CD4-positive, alpha-beta T cell (primary cell): ENCODE measurements around the gene MPZL3. TPM values are rescaled to one million over a fixed set of nuclear protein-coding genes. Genes with fewer than 3 reads are reported as not detected.
A peak's percentile ranks its signal among the peaks of the same experiment; 100 is the strongest.

ENCODE experiments used
- ATAC-seq: fragments of 200-7000 bp; cut with Tn5 transposase; one replicate; pipeline ENCODE4 v1.10.0; 2022; ENCODE audit warnings: mild to moderate bottlenecking; ENCODE audit not compliant: poor library complexity
- CTCF ChIA-PET: fragments of 350-600 bp; sonication (Branson Sonifier 250); formaldehyde crosslinking; loops from one replicate; lab custom pipeline; 2021; ENCODE audit warnings: antibody characterized with exemption, inconsistent platforms; lab: Charles Lee
- POLR2A ChIA-PET: fragments of 350-600 bp; sonication (Branson Sonifier 250); formaldehyde crosslinking; loops from one replicate; lab custom pipeline; 2021; ENCODE audit warnings: antibody characterized with exemption, inconsistent platforms; lab: Charles Lee
- DNase-seq, 14 experiments: peaks; one replicate each; pipeline ENCODE4 v3.0.0-alpha.2; 2013 to 2020; ENCODE audit warnings: mixed read lengths in 2 of 14
- H3K27ac ChIP-seq, 2 donors: one replicate each; pipeline versions ENCODE4 v1.5.1 to v1.7.0; 2013; ENCODE audit warnings: low read length in 2 of 2, low read depth in 1 of 2, mild to moderate bottlenecking in 1 of 2
- H3K27me3 ChIP-seq, 2 experiments: 1 replicate in 1 of 2; 2 replicates in 1 of 2; pipeline versions ENCODE4 v1.6.1 to v1.7.0; 2013; ENCODE audit warnings: low read length in 2 of 2, control low read depth in 1 of 2, mild to moderate bottlenecking in 1 of 2, moderate library complexity in 1 of 2; ENCODE audit not compliant: insufficient read depth in 2 of 2, control insufficient read depth in 1 of 2
- H3K36me3 ChIP-seq: one replicate; pipeline ENCODE4 v1.6.1; 2013; ENCODE audit warnings: low read length, control low read depth; ENCODE audit not compliant: insufficient read depth
- H3K4me1 ChIP-seq: one replicate; pipeline ENCODE4 v1.6.1; 2013; ENCODE audit warnings: low read length, control low read depth; ENCODE audit not compliant: insufficient read depth
- H3K4me3 ChIP-seq: one replicate; pipeline ENCODE4 v1.5.1; 2013; ENCODE audit warnings: mild to moderate bottlenecking, low read length, moderate library complexity
- H3K9me3 ChIP-seq, 2 experiments: 1 replicate in 1 of 2; 2 replicates in 1 of 2; pipeline versions ENCODE4 v1.6.1 to v1.7.0; 2013; ENCODE audit warnings: low read length in 2 of 2, mild to moderate bottlenecking in 2 of 2, control low read depth in 1 of 2, moderate library complexity in 1 of 2; ENCODE audit not compliant: control insufficient read depth in 1 of 2, insufficient read depth in 1 of 2
- H3K27ac Mint-ChIP-seq: one replicate; pipeline ENCODE4 v1.8.0; 2020; ENCODE audit warnings: mixed read lengths
- H3K27me3 Mint-ChIP-seq: one replicate; pipeline ENCODE4 v1.8.0; 2021; ENCODE audit warnings: mixed read lengths
- H3K36me3 Mint-ChIP-seq: one replicate; pipeline ENCODE4 v1.8.0; 2021; ENCODE audit warnings: low read depth, mixed read lengths
- H3K4me1 Mint-ChIP-seq: one replicate; pipeline ENCODE4 v1.8.0; 2021; ENCODE audit warnings: low read depth, mixed read lengths
- H3K4me3 Mint-ChIP-seq: one replicate; pipeline ENCODE4 v1.8.0; 2020; ENCODE audit warnings: mild to moderate bottlenecking, mixed read lengths
- H3K9me3 Mint-ChIP-seq: one replicate; pipeline ENCODE4 v1.8.0; 2020; ENCODE audit warnings: mixed read lengths
- intact Hi-C, 2 experiments: fragments of 100-400 bp; cut with DNase I in 1 of 2; cut with micrococcal nuclease in 1 of 2; formaldehyde crosslinking; loops; one replicate each; pipeline versions ENCODE4 v1.15.1 to v1.9.0; 2023 to 2025; cut with DNase I, micrococcal nuclease
- total RNA-seq, 174 experiments: library from RNA in 2 of 174; stranded (reverse) in 2 of 174; gene quantifications; one replicate each; pipeline ENCODE4 v1.2.3 and lab custom pipeline; 2021 to 2026
- TF ChIP-seq, protein P1 (sequence below): fragments of 200-600 bp; IDR thresholded peaks from one replicate; pipeline ENCODE4 v1.8.0; 2022; ENCODE audit warnings: antibody characterized with exemption, mild to moderate bottlenecking

Gene MPZL3
- total RNA-seq, 2 experiments from 2014 or later, result 29.0 to 30.2 TPM

DNA sequence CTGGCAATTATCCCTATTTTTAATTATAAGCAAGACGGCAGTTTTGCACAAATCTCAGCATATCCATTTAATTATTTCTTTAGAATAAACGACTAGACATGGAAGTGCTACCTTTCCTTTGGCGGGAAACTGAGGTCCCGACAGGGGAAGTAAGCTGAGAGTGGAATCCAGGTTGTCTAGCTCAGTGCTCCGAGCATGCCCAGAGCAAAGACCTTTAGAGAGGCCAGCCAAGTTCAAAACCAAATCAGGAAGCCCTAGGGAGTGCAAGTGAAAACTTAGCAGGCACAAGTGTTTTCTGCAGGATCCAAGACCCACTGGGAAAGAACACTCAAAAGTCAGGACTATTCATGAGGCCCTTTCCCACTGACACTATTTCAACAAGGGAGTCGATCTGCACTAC lies 53.0 kb downstream of the MPZL3 start:
- POLR2A ChIA-PET, result interaction anchor here (0.6 to 2.2 kb wide), 13 partner anchors 9 to 147 kb away, joined by 3 to 13 read pairs (median 4); partner anchors contain the start of genes CD3E, CD3G, JAML and MPZL3
- Mint-ChIP-seq H3K4me1 (peaks cover 11% of the 10 kb centered on the region), H3K4me3 (no peak overlapping the region), H3K36me3 (peaks cover 55% of the 10 kb centered on the region), H3K9me3 (no peaks in the 10 kb centered on the region), H3K27ac (peak overlapping the region; percentile 52), H3K27me3 (no peaks in the 10 kb centered on the region)
- DNase-seq, result no peak
- Histone ChIP-seq H3K9me3 (no peaks in the 10 kb centered on the region), H3K27me3 (no peaks in the 10 kb centered on the region), H3K4me1 (peaks cover 51% of the 10 kb centered on the region), H3K27ac (no peak overlapping the region), H3K4me3 (no peak overlapping the region), H3K36me3 (peaks cover 56% of the 10 kb centered on the region)
- TF ChIP-seq, protein P1, sequence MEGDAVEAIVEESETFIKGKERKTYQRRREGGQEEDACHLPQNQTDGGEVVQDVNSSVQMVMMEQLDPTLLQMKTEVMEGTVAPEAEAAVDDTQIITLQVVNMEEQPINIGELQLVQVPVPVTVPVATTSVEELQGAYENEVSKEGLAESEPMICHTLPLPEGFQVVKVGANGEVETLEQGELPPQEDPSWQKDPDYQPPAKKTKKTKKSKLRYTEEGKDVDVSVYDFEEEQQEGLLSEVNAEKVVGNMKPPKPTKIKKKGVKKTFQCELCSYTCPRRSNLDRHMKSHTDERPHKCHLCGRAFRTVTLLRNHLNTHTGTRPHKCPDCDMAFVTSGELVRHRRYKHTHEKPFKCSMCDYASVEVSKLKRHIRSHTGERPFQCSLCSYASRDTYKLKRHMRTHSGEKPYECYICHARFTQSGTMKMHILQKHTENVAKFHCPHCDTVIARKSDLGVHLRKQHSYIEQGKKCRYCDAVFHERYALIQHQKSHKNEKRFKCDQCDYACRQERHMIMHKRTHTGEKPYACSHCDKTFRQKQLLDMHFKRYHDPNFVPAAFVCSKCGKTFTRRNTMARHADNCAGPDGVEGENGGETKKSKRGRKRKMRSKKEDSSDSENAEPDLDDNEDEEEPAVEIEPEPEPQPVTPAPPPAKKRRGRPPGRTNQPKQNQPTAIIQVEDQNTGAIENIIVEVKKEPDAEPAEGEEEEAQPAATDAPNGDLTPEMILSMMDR, result no peak
- CTCF ChIA-PET, result interaction anchor here (0.6 to 2.3 kb wide), 46 partner anchors 10 to 392 kb away, joined by 3 to 31 read pairs (median 5); partner anchors contain the start of genes ATP5MG, CD3E, JAML and MPZL2
- ATAC-seq, result no peak
- intact Hi-C loops, result loop anchor here (2.0 to 5.0 kb wide), 2 partner anchors 154 to 288 kb away; no protein-coding TSS in a partner anchor

DNA sequence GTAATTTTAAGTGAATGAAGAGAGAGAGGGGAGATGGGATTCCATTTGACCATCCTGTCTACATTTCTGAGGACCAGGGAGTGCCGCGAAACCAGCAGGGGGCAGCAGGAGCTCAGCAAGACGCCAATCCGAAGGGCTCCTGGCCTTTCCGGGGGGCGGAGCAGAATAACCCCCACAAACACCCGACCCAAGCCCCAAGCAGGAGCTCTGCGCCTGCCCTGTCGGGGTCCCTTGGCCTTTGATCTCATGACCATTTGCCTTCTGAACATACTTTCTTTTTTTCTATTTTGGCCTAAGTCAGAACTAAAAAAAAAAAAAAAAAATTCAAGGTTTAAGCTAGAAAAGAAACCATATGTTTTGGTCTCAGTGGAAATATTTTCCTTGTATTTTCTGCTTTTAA lies 53.8 kb downstream of the MPZL3 start:
- Histone ChIP-seq H3K27ac (peak overlapping the region; percentile 3), H3K4me3 (no peak overlapping the region), H3K36me3 (peaks cover 60% of the 10 kb centered on the region), H3K9me3 (no peaks in the 10 kb centered on the region), H3K27me3 (no peaks in the 10 kb centered on the region), H3K4me1 (peaks cover 43% of the 10 kb centered on the region)
- ChIA-PET CTCF (interaction anchor here (0.6 to 2.3 kb wide), 54 partner anchors 9 to 391 kb away, joined by 3 to 31 read pairs (median 5); partner anchors contain the start of genes ATP5MG, CD3D, CD3E and JAML), POLR2A (interaction anchor here (0.6 to 2.2 kb wide), 19 partner anchors 10 to 316 kb away, joined by 3 to 13 read pairs (median 4); partner anchors contain the start of genes CD3E, CD3G, JAML and MPZL3)
- Mint-ChIP-seq H3K36me3 (peaks cover 62% of the 10 kb centered on the region), H3K4me1 (peaks cover 11% of the 10 kb centered on the region), H3K9me3 (no peaks in the 10 kb centered on the region), H3K27me3 (no peaks in the 10 kb centered on the region), H3K4me3 (no peak overlapping the region), H3K27ac (peak overlapping the region; percentile 52)
- intact Hi-C loops, result loop anchor here (1.0 to 5.0 kb wide), 4 partner anchors 93 to 290 kb away; no protein-coding TSS in a partner anchor
- TF ChIP-seq, protein P1, result peak; percentile 92
- ATAC-seq (peak; percentile 38), DNase-seq (peak; percentile 73 to 90 (median 80))

DNA sequence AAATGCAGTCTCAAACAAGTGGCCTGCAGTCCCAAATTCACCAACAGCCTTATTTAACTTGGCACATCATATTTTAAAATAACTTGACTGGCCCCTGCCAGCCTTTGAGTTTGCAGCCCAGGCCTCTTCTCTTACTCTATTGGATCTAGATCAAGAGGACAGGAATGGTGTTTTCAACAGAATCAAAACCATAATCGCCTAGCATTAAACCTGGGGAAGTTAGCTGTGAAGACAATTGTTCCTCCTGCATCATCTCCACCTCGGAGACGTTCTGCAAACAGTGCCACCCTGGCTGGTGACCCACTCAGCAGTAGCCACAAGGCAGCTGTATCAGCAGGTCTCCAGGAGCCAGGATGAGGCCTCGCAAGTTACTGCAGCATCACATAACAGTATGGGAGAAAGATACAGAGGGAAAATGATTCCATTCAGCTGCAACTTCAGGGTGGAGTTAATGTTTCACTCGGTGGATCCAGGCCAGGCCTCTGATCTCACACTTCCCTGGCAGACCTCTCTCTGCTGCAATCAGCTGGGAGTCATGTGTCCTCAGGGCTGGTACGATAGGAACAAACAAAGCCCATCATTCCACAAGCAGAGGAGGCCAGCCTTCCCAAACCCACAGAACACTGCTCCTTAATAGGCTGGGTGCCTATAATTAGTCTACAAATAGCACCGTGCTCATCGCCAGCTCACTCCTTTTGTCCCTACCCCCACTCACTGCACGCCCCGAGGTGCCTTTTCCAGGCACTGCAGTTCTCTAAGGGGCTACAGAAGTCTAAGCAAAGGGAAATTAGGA lies 57.1 kb downstream of the MPZL3 start:
- ChIA-PET CTCF (interaction anchor here (1.2 kb wide), 1 partner anchor 97 kb away, joined by 3 read pairs; no protein-coding TSS in a partner anchor), POLR2A (no interaction called here)
- peaks cover 0 to 2% of the 10 kb centered on the region in 2 experiments for H3K27me3 ChIP-seq
- peaks cover 10% of the 10 kb centered on the region for H3K4me1 ChIP-seq
- peaks cover 0 to 5% of the 10 kb centered on the region in 2 experiments for H3K9me3 ChIP-seq
- intact Hi-C loops, result loop anchor here in 1 of 2 experiments (5.0 kb wide), 1 partner anchor 292 kb away; no protein-coding TSS in a partner anchor
- no peak for DNase-seq
- Mint-ChIP-seq H3K9me3 (peaks cover 3% of the 10 kb centered on the region), H3K4me3 (no peak overlapping the region), H3K27me3 (no peaks in the 10 kb centered on the region), H3K36me3 (peaks cover 89% of the 10 kb centered on the region), H3K4me1 (peaks cover 11% of the 10 kb centered on the region), H3K27ac (no peak overlapping the region)
- no peak overlapping the region for H3K27ac ChIP-seq
- TF ChIP-seq, protein P1, result no peak
- no peak for ATAC-seq
- peaks cover 55% of the 10 kb centered on the region for H3K36me3 ChIP-seq
- H3K4me3 ChIP-seq, result no peak overlapping the region
